ENCODE data around the gene C6orf47. TPM values are rescaled to one million over a fixed set of nuclear protein-coding genes. Genes with fewer than 3 reads are reported as not detected.

Gene C6orf47
- total and polyA plus RNA-seq, 2 of the 13 experiments (the other 11 are each of a cell fraction or from before 2014, with no cell fraction given) = 1.7 to 18.1 TPM

DNA sequence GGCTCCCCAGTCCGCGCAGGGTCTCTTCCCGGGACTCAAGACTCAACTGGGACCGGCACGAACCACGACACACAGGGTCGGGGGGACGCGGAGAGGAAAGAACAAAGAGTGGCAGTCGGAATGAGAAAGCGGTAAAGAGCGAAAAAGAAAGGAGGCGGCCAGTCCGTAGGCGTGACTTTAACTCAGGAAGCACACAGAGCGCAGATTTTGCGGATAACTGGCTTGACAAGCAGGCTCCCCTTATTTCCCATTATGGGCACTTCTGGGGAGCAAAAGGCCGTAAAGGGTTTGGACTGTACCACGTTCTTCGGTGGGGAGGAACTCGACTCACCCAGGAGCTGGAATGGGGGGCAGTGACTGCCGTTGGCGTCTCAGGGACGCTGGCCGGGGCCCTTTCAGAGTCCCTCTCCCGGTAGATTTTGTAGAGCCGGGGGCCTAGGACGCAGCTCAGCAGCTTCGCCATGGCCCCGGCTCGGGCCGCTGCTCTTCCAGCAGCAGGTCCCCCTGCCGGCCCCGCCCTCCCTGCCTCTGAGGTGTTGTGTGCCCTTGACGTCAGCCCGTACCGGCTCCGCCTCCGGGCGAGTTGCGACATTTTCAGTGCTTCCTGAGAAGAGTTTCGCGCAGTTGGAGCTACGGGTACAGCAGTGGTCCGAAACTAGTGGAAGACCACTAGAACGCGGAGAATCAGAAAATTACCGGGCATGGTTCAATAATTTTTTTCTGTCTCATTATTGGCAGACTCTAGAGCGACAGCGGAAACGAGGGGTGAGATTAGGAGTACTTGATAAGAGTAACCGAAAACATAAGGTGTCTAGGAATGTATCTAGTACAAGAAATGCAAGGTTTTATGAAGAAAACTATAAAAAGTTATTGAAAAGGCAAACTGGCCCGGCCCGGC is 42.5 kb upstream of the C6orf47 start, which contains the start of gene ABHD16A (continued):
- TF ChIP-seq MAX (IDR thresholded peaks at IDR 0.05) = peak; percentile 41
- TF ChIP-seq ZNF468 (CRISPR knock-in tag; IDR thresholded peaks at IDR 0.05) = no peak
- TF ChIP-seq SRSF1 (optimal IDR thresholded peaks at IDR 0.05; ENCODE audit: low read depth, low read length) = peak; percentile 60
- TF ChIP-seq ZNF562 (CRISPR knock-in tag; IDR thresholded peaks at IDR 0.05; ENCODE audit: borderline replicate concordance) = no peak
- TF ChIP-seq, protein P1, sequence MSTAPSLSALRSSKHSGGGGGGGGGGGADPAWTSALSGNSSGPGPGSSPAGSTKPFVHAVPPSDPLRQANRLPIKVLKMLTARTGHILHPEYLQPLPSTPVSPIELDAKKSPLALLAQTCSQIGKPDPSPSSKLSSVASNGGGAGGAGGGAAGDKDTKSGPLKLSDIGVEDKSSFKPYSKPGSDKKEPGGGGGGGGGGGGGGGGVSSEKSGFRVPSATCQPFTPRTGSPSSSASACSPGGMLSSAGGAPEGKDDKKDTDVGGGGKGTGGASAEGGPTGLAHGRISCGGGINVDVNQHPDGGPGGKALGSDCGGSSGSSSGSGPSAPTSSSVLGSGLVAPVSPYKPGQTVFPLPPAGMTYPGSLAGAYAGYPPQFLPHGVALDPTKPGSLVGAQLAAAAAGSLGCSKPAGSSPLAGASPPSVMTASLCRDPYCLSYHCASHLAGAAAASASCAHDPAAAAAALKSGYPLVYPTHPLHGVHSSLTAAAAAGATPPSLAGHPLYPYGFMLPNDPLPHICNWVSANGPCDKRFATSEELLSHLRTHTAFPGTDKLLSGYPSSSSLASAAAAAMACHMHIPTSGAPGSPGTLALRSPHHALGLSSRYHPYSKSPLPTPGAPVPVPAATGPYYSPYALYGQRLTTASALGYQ (CRISPR knock-in tag; IDR thresholded peaks at IDR 0.05) = peak; percentile 52; the same call in 1 of the 2 replicates
- TF ChIP-seq, protein P2, sequence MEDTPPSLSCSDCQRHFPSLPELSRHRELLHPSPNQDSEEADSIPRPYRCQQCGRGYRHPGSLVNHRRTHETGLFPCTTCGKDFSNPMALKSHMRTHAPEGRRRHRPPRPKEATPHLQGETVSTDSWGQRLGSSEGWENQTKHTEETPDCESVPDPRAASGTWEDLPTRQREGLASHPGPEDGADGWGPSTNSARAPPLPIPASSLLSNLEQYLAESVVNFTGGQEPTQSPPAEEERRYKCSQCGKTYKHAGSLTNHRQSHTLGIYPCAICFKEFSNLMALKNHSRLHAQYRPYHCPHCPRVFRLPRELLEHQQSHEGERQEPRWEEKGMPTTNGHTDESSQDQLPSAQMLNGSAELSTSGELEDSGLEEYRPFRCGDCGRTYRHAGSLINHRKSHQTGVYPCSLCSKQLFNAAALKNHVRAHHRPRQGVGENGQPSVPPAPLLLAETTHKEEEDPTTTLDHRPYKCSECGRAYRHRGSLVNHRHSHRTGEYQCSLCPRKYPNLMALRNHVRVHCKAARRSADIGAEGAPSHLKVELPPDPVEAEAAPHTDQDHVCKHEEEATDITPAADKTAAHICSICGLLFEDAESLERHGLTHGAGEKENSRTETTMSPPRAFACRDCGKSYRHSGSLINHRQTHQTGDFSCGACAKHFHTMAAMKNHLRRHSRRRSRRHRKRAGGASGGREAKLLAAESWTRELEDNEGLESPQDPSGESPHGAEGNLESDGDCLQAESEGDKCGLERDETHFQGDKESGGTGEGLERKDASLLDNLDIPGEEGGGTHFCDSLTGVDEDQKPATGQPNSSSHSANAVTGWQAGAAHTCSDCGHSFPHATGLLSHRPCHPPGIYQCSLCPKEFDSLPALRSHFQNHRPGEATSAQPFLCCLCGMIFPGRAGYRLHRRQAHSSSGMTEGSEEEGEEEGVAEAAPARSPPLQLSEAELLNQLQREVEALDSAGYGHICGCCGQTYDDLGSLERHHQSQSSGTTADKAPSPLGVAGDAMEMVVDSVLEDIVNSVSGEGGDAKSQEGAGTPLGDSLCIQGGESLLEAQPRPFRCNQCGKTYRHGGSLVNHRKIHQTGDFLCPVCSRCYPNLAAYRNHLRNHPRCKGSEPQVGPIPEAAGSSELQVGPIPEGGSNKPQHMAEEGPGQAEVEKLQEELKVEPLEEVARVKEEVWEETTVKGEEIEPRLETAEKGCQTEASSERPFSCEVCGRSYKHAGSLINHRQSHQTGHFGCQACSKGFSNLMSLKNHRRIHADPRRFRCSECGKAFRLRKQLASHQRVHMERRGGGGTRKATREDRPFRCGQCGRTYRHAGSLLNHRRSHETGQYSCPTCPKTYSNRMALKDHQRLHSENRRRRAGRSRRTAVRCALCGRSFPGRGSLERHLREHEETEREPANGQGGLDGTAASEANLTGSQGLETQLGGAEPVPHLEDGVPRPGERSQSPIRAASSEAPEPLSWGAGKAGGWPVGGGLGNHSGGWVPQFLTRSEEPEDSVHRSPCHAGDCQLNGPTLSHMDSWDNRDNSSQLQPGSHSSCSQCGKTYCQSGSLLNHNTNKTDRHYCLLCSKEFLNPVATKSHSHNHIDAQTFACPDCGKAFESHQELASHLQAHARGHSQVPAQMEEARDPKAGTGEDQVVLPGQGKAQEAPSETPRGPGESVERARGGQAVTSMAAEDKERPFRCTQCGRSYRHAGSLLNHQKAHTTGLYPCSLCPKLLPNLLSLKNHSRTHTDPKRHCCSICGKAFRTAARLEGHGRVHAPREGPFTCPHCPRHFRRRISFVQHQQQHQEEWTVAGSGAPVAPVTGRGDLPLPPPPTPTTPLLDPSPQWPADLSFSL (CRISPR knock-in tag; IDR thresholded peaks at IDR 0.05) = no peak
- TF ChIP-seq, protein P3, sequence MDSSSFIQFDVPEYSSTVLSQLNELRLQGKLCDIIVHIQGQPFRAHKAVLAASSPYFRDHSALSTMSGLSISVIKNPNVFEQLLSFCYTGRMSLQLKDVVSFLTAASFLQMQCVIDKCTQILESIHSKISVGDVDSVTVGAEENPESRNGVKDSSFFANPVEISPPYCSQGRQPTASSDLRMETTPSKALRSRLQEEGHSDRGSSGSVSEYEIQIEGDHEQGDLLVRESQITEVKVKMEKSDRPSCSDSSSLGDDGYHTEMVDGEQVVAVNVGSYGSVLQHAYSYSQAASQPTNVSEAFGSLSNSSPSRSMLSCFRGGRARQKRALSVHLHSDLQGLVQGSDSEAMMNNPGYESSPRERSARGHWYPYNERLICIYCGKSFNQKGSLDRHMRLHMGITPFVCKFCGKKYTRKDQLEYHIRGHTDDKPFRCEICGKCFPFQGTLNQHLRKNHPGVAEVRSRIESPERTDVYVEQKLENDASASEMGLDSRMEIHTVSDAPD (CRISPR knock-in tag; IDR thresholded peaks at IDR 0.05) = 0 out of 2 replicates have a peak, but pooled peaks have one; percentile 66
- TF ChIP-seq GPN1 (CRISPR knock-in tag; IDR thresholded peaks at IDR 0.05; ENCODE audit: borderline replicate concordance) = no peak
- peak; percentile 47; the same call in 1 of the 2 replicates for TF ChIP-seq HNRNPL (IDR thresholded peaks at IDR 0.05; ENCODE audit: low read depth, low read length)
- TF ChIP-seq, protein P4, sequence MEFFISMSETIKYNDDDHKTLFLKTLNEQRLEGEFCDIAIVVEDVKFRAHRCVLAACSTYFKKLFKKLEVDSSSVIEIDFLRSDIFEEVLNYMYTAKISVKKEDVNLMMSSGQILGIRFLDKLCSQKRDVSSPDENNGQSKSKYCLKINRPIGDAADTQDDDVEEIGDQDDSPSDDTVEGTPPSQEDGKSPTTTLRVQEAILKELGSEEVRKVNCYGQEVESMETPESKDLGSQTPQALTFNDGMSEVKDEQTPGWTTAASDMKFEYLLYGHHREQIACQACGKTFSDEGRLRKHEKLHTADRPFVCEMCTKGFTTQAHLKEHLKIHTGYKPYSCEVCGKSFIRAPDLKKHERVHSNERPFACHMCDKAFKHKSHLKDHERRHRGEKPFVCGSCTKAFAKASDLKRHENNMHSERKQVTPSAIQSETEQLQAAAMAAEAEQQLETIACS (CRISPR knock-in tag; IDR thresholded peaks at IDR 0.05) = no peak
- TF ChIP-seq PCBP1 (IDR thresholded peaks at IDR 0.05; ENCODE audit: borderline replicate concordance, low read depth, low read length) = peak; percentile 66; the same call in 1 of the 2 replicates
- TF ChIP-seq TEAD2 (CRISPR knock-in tag; IDR thresholded peaks at IDR 0.05) = no peak

All from HepG2 (cell line).